ENCODE results near the gene PLEKHF1. TPM values are rescaled to one million over a fixed set of nuclear protein-coding genes. Genes with fewer than 3 reads are reported as not detected.

Gene PLEKHF1
- total and polyA plus RNA-seq, 2 of the 8 experiments (the other 6 are each of a cell fraction or from before 2014, with no cell fraction given): 11.1 to 18.4 TPM

- ChIA-PET CTCF (ENCODE audit: partially characterized antibody) (interaction anchor here (1.0 to 7.8 kb wide), 15 partner anchors 8 to 64 kb away, joined by 3 to 46 read pairs (median 5); no protein-coding TSS in a partner anchor), POLR2A (ENCODE audit: partially characterized antibody) (no interaction called here)
- H3K14ac ChIP-seq (ENCODE audit: insufficient read length): no peak overlapping the region
- H3K23ac ChIP-seq (ENCODE audit: insufficient read length): no peak overlapping the region
- H2BK15ac ChIP-seq (ENCODE audit: low read length): no peak overlapping the region
- no peaks in the 10 kb centered on the region for H3K9me3 ChIP-seq (ENCODE audit: insufficient read depth in 2 of 2, low read depth in 1 of 2, low read length in 1 of 2)
- FAIRE-seq: no peak
- peaks cover 21% of the 10 kb centered on the region for H3K79me1 ChIP-seq (ENCODE audit: low read depth, low read length)
- no peak for DNase-seq (ENCODE audit: low read depth in 1 of 2, low spot score in 2 of 2)
- 0 out of 2 replicates have a peak overlapping the region, but pooled peaks have one; percentile 8 for H3K27ac ChIP-seq (ENCODE audit: low read depth, low read length)
- H3K4me1 ChIP-seq (replicated peaks in 1 of 4; ENCODE audit: control insufficient read depth in 3 of 4, insufficient read depth in 4 of 4, low read length in 3 of 4): peaks cover 0 to 21% (median 14%) of the 10 kb centered on the region in 4 experiments; a peak in 6 of 7 replicates
- H3K36me3 ChIP-seq (ENCODE audit: control insufficient read depth in 2 of 4, insufficient read depth in 4 of 4, low read length in 3 of 4): peaks cover 0 to 16% (median 3%) of the 10 kb centered on the region in 4 experiments; a peak in 5 of 8 replicates
- H2AFZ ChIP-seq (ENCODE audit: low read length): no peak overlapping the region
- H3K18ac ChIP-seq (ENCODE audit: extremely low read depth, low read length): no peak overlapping the region
- H4K5ac ChIP-seq (ENCODE audit: insufficient read length, low read depth, low read length): no peak overlapping the region
- H3K56ac ChIP-seq (replicated peaks; ENCODE audit: insufficient read length, low read depth, low read length): no peak overlapping the region
- H4K8ac ChIP-seq (ENCODE audit: extremely low read depth, insufficient read depth, low read length): peak overlapping the region; percentile 21; the same call in 1 of the 2 replicates
- peaks cover 3 to 9% of the 10 kb centered on the region in 2 experiments for H4K20me1 ChIP-seq (replicated peaks in 1 of 2; ENCODE audit: control insufficient read depth in 1 of 2, insufficient read depth in 2 of 2, low read length in 2 of 2)
- H3K79me2 ChIP-seq (ENCODE audit: control insufficient read depth in 1 of 2, insufficient read depth in 2 of 2, low read length in 2 of 2): peaks cover 0 to 39% of the 10 kb centered on the region in 2 experiments; a peak in 1 of 4 replicates
- H2BK5ac ChIP-seq (ENCODE audit: low read depth, low read length): no peak overlapping the region; the same call in 1 of the 2 replicates
- 91% methylated on average over 12 of the region's 12 CpGs; no CpG with 5 or more reads in 1 of the 2 experiments for WGBS, 2 experiments (ENCODE audit: extremely low coverage in 1 of 2, insufficient coverage in 1 of 2, insufficient read length in 1 of 2, insufficient replicate concordance in 2 of 2, low coverage in 1 of 2, low lambda C conversion rate in 2 of 2, missing lambda C conversion rate in 1 of 2)
- no peak overlapping the region for H2BK20ac ChIP-seq (ENCODE audit: low read length)
- H3K4me3 ChIP-seq (ENCODE audit: extremely low read depth in 1 of 4, insufficient read depth in 2 of 4, low read depth in 3 of 4, low read length in 4 of 4): no peak overlapping the region
- no peak overlapping the region for H3K4me2 ChIP-seq (ENCODE audit: insufficient read depth in 1 of 2, low read depth in 2 of 2, low read length in 2 of 2)
- no peak overlapping the region for H2BK12ac ChIP-seq (ENCODE audit: low read depth, low read length)
- H2BK120ac ChIP-seq (replicated peaks; ENCODE audit: low read depth, low read length): no peak overlapping the region
- H3K4ac ChIP-seq (replicated peaks; ENCODE audit: insufficient read length, low read depth, low read length): no peak overlapping the region
- H2AK5ac ChIP-seq (ENCODE audit: low read depth, low read length): no peak overlapping the region
- TF ChIP-seq GABPA (IDR thresholded peaks at IDR 0.05; ENCODE audit: borderline replicate concordance, insufficient read depth, low read length): no peak
- no peak for TF ChIP-seq SP4 (IDR thresholded peaks at IDR 0.05; ENCODE audit: low read length)
- peak; percentile 11 to 28 (median 17); a peak in 2 of 4 replicates for TF ChIP-seq CTCF (IDR thresholded peaks at IDR 0.05; ENCODE audit: control extremely low read depth in 1 of 3, insufficient read depth in 1 of 3, low read depth in 1 of 3, low read length in 3 of 3)
- TF ChIP-seq JUND (IDR thresholded peaks at IDR 0.05; ENCODE audit: low read length): no peak
- no peak for TF ChIP-seq SP1 (IDR thresholded peaks at IDR 0.05; ENCODE audit: low read depth, low read length)
- no peak for TF ChIP-seq EGR1 (IDR thresholded peaks at IDR 0.05; ENCODE audit: borderline replicate concordance, low read depth, low read length)
- no peak for TF ChIP-seq CHD1 (IDR thresholded peaks at IDR 0.05; ENCODE audit: low read depth, low read length)
- TF ChIP-seq EP300 (IDR thresholded peaks at IDR 0.05; ENCODE audit: borderline replicate concordance in 1 of 2, low read depth in 2 of 2, low read length in 2 of 2): no peak
- no peak for TF ChIP-seq NRF1 (IDR thresholded peaks at IDR 0.05; ENCODE audit: low read depth, low read length)
- H3K9ac ChIP-seq (replicated peaks in 1 of 4; ENCODE audit: extremely low read depth in 1 of 4, low read depth in 3 of 4, low read length in 3 of 4): no peak overlapping the region
- peaks cover 3% of the 10 kb centered on the region; the same call in 1 of the 2 replicates for H3K23me2 ChIP-seq (ENCODE audit: low read depth, low read length)
- no peak overlapping the region for H4K91ac ChIP-seq (replicated peaks; ENCODE audit: insufficient read length, low read length)
- no peaks in the 10 kb centered on the region for H3K27me3 ChIP-seq (replicated peaks in 1 of 4; ENCODE audit: control insufficient read depth in 3 of 4, extremely low read depth in 1 of 4, insufficient read depth in 3 of 4, low read length in 3 of 4)
These were observed 6.3 kb downstream of the PLEKHF1 start for GRCh38 chr19:29671393-29672160.

Data from H1 (cell line).